ENCODE data around the gene PDE10A.

PDE10A gene

GRCh38 chr6:165458134-165458533 lies 204.9 kb downstream of the PDE10A start:
- no peaks in the 10 kb centered on the region; the same call in 1 of the 2 replicates for H3K9me3 ChIP-seq (ENCODE audit: control insufficient read depth, insufficient read depth, low read length)
- H3K4me3 ChIP-seq (ENCODE audit: low read depth, low read length): no peak overlapping the region
- H3K36me3 ChIP-seq (ENCODE audit: control insufficient read depth, insufficient read depth, low read length): no peaks in the 10 kb centered on the region
- peaks cover 25% of the 10 kb centered on the region for H3K4me1 ChIP-seq (ENCODE audit: control insufficient read depth, insufficient read depth, low read length)
- H3K27ac ChIP-seq (ENCODE audit: low read depth, low read length): no peak overlapping the region
- no peak overlapping the region for H3K9ac ChIP-seq (ENCODE audit: low read depth, low read length)
- peaks cover 14% of the 10 kb centered on the region; the same call in 1 of the 2 replicates for H3K27me3 ChIP-seq (ENCODE audit: control insufficient read depth, insufficient read depth, low read length)

GRCh38 chr6:165456286-165456685 lies 206.8 kb downstream of the PDE10A start:
- Histone ChIP-seq H3K9ac (ENCODE audit: low read depth, low read length) (no peak overlapping the region), H3K4me3 (ENCODE audit: low read depth, low read length) (no peak overlapping the region), H3K27ac (ENCODE audit: low read depth, low read length) (no peak overlapping the region), H3K4me1 (ENCODE audit: control insufficient read depth, insufficient read depth, low read length) (peaks cover 15% of the 10 kb centered on the region), H3K27me3 (ENCODE audit: control insufficient read depth, insufficient read depth, low read length) (peaks cover 14% of the 10 kb centered on the region; the same call in 1 of the 2 replicates), H3K36me3 (ENCODE audit: control insufficient read depth, insufficient read depth, low read length) (no peaks in the 10 kb centered on the region), H3K9me3 (ENCODE audit: control insufficient read depth, insufficient read depth, low read length) (no peaks in the 10 kb centered on the region)

- Histone ChIP-seq H3K27me3 (ENCODE audit: control insufficient read depth, insufficient read depth, low read length) (peaks cover 14% of the 10 kb centered on the region; the same call in 1 of the 2 replicates), H3K36me3 (ENCODE audit: control insufficient read depth, insufficient read depth, low read length) (no peaks in the 10 kb centered on the region), H3K27ac (ENCODE audit: low read depth, low read length) (no peak overlapping the region)
These were observed 207.6 kb downstream of the PDE10A start for GRCh38 chr6:165455488-165455887.

GRCh38 chr6:165453395-165453794 lies 209.6 kb downstream of the PDE10A start:
- Histone ChIP-seq H3K9me3 (ENCODE audit: control insufficient read depth, insufficient read depth, low read length) (no peaks in the 10 kb centered on the region), H3K9ac (ENCODE audit: low read depth, low read length) (no peak overlapping the region), H3K27ac (ENCODE audit: low read depth, low read length) (no peak overlapping the region), H3K27me3 (ENCODE audit: control insufficient read depth, insufficient read depth, low read length) (peaks cover 5% of the 10 kb centered on the region; the same call in 1 of the 2 replicates), H3K4me1 (ENCODE audit: control insufficient read depth, insufficient read depth, low read length) (peaks cover 6% of the 10 kb centered on the region; the same call in 1 of the 2 replicates), H3K4me3 (ENCODE audit: low read depth, low read length) (no peak overlapping the region), H3K36me3 (ENCODE audit: control insufficient read depth, insufficient read depth, low read length) (no peaks in the 10 kb centered on the region)

More at GRCh38 chr6:165455488-165455887, 207.6 kb downstream of the PDE10A start:
- Histone ChIP-seq H3K9ac (ENCODE audit: low read depth, low read length) (no peak overlapping the region), H3K4me1 (ENCODE audit: control insufficient read depth, insufficient read depth, low read length) (peaks cover 11% of the 10 kb centered on the region), H3K4me3 (ENCODE audit: low read depth, low read length) (no peak overlapping the region), H3K9me3 (ENCODE audit: control insufficient read depth, insufficient read depth, low read length) (no peaks in the 10 kb centered on the region)

GRCh38 chr6:165451838-165452237 lies 211.2 kb downstream of the PDE10A start:
- Histone ChIP-seq H3K9ac (ENCODE audit: low read depth, low read length) (no peak overlapping the region), H3K36me3 (ENCODE audit: control insufficient read depth, insufficient read depth, low read length) (no peaks in the 10 kb centered on the region), H3K27ac (ENCODE audit: low read depth, low read length) (no peak overlapping the region), H3K4me3 (ENCODE audit: low read depth, low read length) (no peak overlapping the region), H3K9me3 (ENCODE audit: control insufficient read depth, insufficient read depth, low read length) (no peaks in the 10 kb centered on the region), H3K4me1 (ENCODE audit: control insufficient read depth, insufficient read depth, low read length) (peaks cover 3% of the 10 kb centered on the region; the same call in 1 of the 2 replicates), H3K27me3 (ENCODE audit: control insufficient read depth, insufficient read depth, low read length) (0 out of 2 replicates have a peak, but pooled peaks cover 2% of the 10 kb centered on the region)

- H3K4me1 ChIP-seq (ENCODE audit: control insufficient read depth, insufficient read depth, low read length): peaks cover 3% of the 10 kb centered on the region; the same call in 1 of the 2 replicates
- H3K27ac ChIP-seq (ENCODE audit: low read depth, low read length): no peak overlapping the region
- no peaks in the 10 kb centered on the region for H3K27me3 ChIP-seq (ENCODE audit: control insufficient read depth, insufficient read depth, low read length)
- H3K9me3 ChIP-seq (ENCODE audit: control insufficient read depth, insufficient read depth, low read length): peaks cover 8% of the 10 kb centered on the region
- no peak overlapping the region for H3K4me3 ChIP-seq (ENCODE audit: low read depth, low read length)
- H3K36me3 ChIP-seq (ENCODE audit: control insufficient read depth, insufficient read depth, low read length): no peaks in the 10 kb centered on the region
- H3K9ac ChIP-seq (ENCODE audit: low read depth, low read length): no peak overlapping the region
These were observed 214.8 kb downstream of the PDE10A start for GRCh38 chr6:165448210-165448609.

- H3K27ac ChIP-seq (ENCODE audit: low read depth, low read length): no peak overlapping the region
- no peaks in the 10 kb centered on the region for H3K36me3 ChIP-seq (ENCODE audit: control insufficient read depth, insufficient read depth, low read length)
- H3K9me3 ChIP-seq (ENCODE audit: control insufficient read depth, insufficient read depth, low read length): peaks cover 10% of the 10 kb centered on the region
- no peak overlapping the region for H3K9ac ChIP-seq (ENCODE audit: low read depth, low read length)
- peaks cover 3% of the 10 kb centered on the region; the same call in 1 of the 2 replicates for H3K4me1 ChIP-seq (ENCODE audit: control insufficient read depth, insufficient read depth, low read length)
- no peaks in the 10 kb centered on the region for H3K27me3 ChIP-seq (ENCODE audit: control insufficient read depth, insufficient read depth, low read length)
- H3K4me3 ChIP-seq (ENCODE audit: low read depth, low read length): no peak overlapping the region
These were observed 215.9 kb downstream of the PDE10A start for GRCh38 chr6:165447141-165447540.

GRCh38 chr6:165446331-165446730 lies 216.7 kb downstream of the PDE10A start:
- H3K36me3 ChIP-seq (ENCODE audit: control insufficient read depth, insufficient read depth, low read length): no peaks in the 10 kb centered on the region
- no peak overlapping the region for H3K4me3 ChIP-seq (ENCODE audit: low read depth, low read length)
- H3K4me1 ChIP-seq (ENCODE audit: control insufficient read depth, insufficient read depth, low read length): peaks cover 3% of the 10 kb centered on the region; the same call in 1 of the 2 replicates
- H3K9ac ChIP-seq (ENCODE audit: low read depth, low read length): no peak overlapping the region
- H3K27ac ChIP-seq (ENCODE audit: low read depth, low read length): no peak overlapping the region
- peaks cover 10% of the 10 kb centered on the region for H3K9me3 ChIP-seq (ENCODE audit: control insufficient read depth, insufficient read depth, low read length)
- H3K27me3 ChIP-seq (ENCODE audit: control insufficient read depth, insufficient read depth, low read length): no peaks in the 10 kb centered on the region

- Histone ChIP-seq H3K36me3 (ENCODE audit: control insufficient read depth, insufficient read depth, low read length) (no peaks in the 10 kb centered on the region), H3K27ac (ENCODE audit: low read depth, low read length) (no peak overlapping the region), H3K9ac (ENCODE audit: low read depth, low read length) (no peak overlapping the region), H3K9me3 (ENCODE audit: control insufficient read depth, insufficient read depth, low read length) (peaks cover 10% of the 10 kb centered on the region), H3K27me3 (ENCODE audit: control insufficient read depth, insufficient read depth, low read length) (no peaks in the 10 kb centered on the region), H3K4me1 (ENCODE audit: control insufficient read depth, insufficient read depth, low read length) (no peaks in the 10 kb centered on the region), H3K4me3 (ENCODE audit: low read depth, low read length) (no peak overlapping the region)
These were observed 219.6 kb downstream of the PDE10A start for GRCh38 chr6:165443462-165443861.

GRCh38 chr6:165441181-165441580 lies 221.9 kb downstream of the PDE10A start:
- no peak overlapping the region for H3K4me3 ChIP-seq (ENCODE audit: low read depth, low read length)
- no peaks in the 10 kb centered on the region for H3K36me3 ChIP-seq (ENCODE audit: control insufficient read depth, insufficient read depth, low read length)
- no peak overlapping the region for H3K27ac ChIP-seq (ENCODE audit: low read depth, low read length)
- no peaks in the 10 kb centered on the region for H3K27me3 ChIP-seq (ENCODE audit: control insufficient read depth, insufficient read depth, low read length)
- peaks cover 10% of the 10 kb centered on the region for H3K9me3 ChIP-seq (ENCODE audit: control insufficient read depth, insufficient read depth, low read length)
- H3K9ac ChIP-seq (ENCODE audit: low read depth, low read length): no peak overlapping the region
- no peaks in the 10 kb centered on the region for H3K4me1 ChIP-seq (ENCODE audit: control insufficient read depth, insufficient read depth, low read length)

GRCh38 chr6:165439928-165440554 lies 223.0 kb downstream of the PDE10A start:
- Histone ChIP-seq H3K27me3 (ENCODE audit: control insufficient read depth, insufficient read depth, low read length) (no peaks in the 10 kb centered on the region), H3K27ac (ENCODE audit: low read depth, low read length) (no peak overlapping the region), H3K4me3 (ENCODE audit: low read depth, low read length) (no peak overlapping the region), H3K9me3 (ENCODE audit: control insufficient read depth, insufficient read depth, low read length) (peaks cover 10% of the 10 kb centered on the region), H3K4me1 (ENCODE audit: control insufficient read depth, insufficient read depth, low read length) (no peaks in the 10 kb centered on the region), H3K9ac (ENCODE audit: low read depth, low read length) (no peak overlapping the region), H3K36me3 (ENCODE audit: control insufficient read depth, insufficient read depth, low read length) (no peaks in the 10 kb centered on the region)

All from HUES48 (cell line).